Posterior vena cava (tissue), 2 donors: ENCODE data around the gene ECM1. TPM values are rescaled to one million over a fixed set of nuclear protein-coding genes. Genes with fewer than 3 reads are reported as not detected.

Source experiments
- DNase-seq: peaks from one replicate; pipeline ENCODE4 v3.0.0-alpha.2; 2020; ENCODE audit warnings: low spot score
- intact Hi-C, 2 donors: fragments of 100-400 bp; cut with DNase I; formaldehyde crosslinking; loops; one replicate each; pipeline versions ENCODE4 v1.14.1 to v1.14.2; 2022 to 2023
- long read RNA-seq, 2 donors: library from polyadenylated mRNA; unstranded; transcript quantifications; one replicate each; pipeline ENCODE4 v2.0.0, GENCODE V29; 2020 to 2021
- total RNA-seq, 2 donors: library from RNA; stranded (reverse); fragmentation: NEBNext Ultra II Directional; extraction: Animal tissue kit (Norgen Biotek cat#: 25700); gene quantifications; one replicate each; pipeline ENCODE4 v1.2.1, GENCODE V29; 2021
- donor health status: DM: yes; HTN: yes; CAD: no.
- donor health status: DM: yes; HTN: yes; CAD: no.

The ECM1 gene
- total RNA-seq = 10 to 100 TPM; 51.9 to 78.0 TPM
- long read RNA-seq, donor 1, transcript ECM1-202 (10 exons, 2,070 nt) = major isoform, 13 of 24 reads
- long read RNA-seq, donor 1, partial matches to known transcripts = 9 of 24 reads
- long read RNA-seq, donor 1, other reads (novel, unspliced or antisense) = 2 of 24 reads
- long read RNA-seq, donor 2, transcript ECM1-202 (10 exons, 2,070 nt) = major isoform, 54 of 66 reads
- long read RNA-seq, donor 2, partial matches to known transcripts = 10 of 66 reads
- long read RNA-seq, donor 2, other reads (novel, unspliced or antisense) = 2 of 66 reads

GRCh38 chr1:150507912-150508864, at the start of gene ECM1:
Gene ECM1 (plus strand): TSS chr1:150508109. CDS start chr1:150508210, 101 bp downstream.
- DNase-seq = peak; percentile 83

GRCh38 chr1:150464422-150464826, 43.5 kb upstream of the ECM1 start:
- intact Hi-C loops = loop anchor here in 1 of 2 donors (10.0 kb wide), 1 partner anchor 90 kb away; no protein-coding TSS in a partner anchor
- no peak for DNase-seq

More at GRCh38 chr1:150507912-150508864, at the start of gene ECM1:
- intact Hi-C loops = no loop called here

DNA sequence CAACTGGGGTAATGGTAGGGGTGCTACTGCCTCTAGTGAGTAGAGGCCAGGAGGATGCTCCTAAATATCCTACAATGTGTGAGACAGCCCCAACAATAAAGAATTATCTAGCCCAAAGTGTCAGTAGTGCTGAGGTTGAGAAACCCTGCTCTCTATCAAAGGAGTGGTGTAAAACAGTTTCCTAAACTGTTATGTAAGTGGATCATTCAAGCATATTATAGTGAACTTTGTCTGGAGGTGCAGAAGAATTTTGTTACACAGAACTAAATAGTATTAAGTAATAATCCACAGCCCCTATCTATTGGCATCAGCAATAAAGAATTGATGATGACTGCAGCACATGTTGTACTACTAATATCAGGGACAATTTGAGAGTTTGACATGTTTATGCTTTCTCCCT, 40.9 kb upstream of the ECM1 start:
- intact Hi-C loops = loop anchor here in 1 of 2 donors (10.0 kb wide), 1 partner anchor 88 kb away; no protein-coding TSS in a partner anchor
- DNase-seq = no peak

- intact Hi-C loops = loop anchor here in 1 of 2 donors (10.0 kb wide), 1 partner anchor 86 kb away; no protein-coding TSS in a partner anchor
- no peak for DNase-seq
Observed at GRCh38 chr1:150469291-150469690, 38.6 kb upstream of the ECM1 start.

GRCh38 chr1:150472601-150473200, 35.2 kb upstream of the ECM1 start:
- intact Hi-C loops = no loop called here

GRCh38 chr1:150473659-150474058, 34.2 kb upstream of the ECM1 start:
- DNase-seq = no peak
- intact Hi-C loops = no loop called here

More at GRCh38 chr1:150472601-150473200, 35.2 kb upstream of the ECM1 start:
- no peak for DNase-seq

GRCh38 chr1:150474869-150475268, 33.0 kb upstream of the ECM1 start:
- no peak for DNase-seq
- intact Hi-C loops = no loop called here

DNA sequence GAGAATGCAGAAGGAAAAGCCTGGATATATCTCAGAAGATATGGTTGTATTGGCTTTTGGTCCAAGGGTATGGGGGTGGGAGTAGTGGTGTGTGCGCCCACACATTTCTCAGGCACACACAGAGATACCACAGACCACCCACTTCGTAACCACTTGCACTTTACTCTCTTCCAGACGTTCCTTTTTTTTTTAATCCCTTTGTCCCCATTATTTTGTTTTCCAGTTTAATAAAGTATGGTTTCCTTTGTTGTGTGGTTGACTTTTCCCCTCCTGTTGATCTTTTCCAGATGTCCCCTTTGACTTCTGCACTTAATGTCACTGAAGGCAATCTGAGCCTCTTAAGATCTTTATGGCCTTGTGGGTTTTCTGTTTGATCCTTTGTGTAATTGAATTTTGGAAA, 31.2 kb upstream of the ECM1 start:
- intact Hi-C loops = no loop called here

DNA sequence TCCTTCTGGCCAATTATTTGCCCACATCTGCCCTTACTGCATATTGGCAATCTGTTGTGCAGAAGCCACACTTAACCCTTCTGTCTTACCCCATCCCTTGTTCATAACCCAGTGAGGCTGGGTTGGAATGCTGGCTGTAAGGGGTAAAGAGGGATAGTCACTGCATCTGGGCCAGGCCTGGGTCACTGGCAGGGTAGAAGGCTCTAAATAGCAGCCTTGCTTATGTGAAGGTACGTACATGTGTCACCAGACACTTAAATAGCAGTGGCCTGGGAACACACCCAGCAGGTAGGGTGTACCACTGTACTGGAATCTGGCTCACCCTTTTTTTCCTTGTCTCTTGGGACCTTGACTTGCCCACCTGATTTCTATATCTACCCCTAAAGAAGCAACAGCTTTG, 30.6 kb upstream of the ECM1 start:
- no peak for DNase-seq
- intact Hi-C loops = no loop called here

More for the DNA sequence above, 31.2 kb upstream of the ECM1 start:
- no peak for DNase-seq

- DNase-seq = no peak
- intact Hi-C loops = no loop called here
Observed at GRCh38 chr1:150477733-150478132, 30.2 kb upstream of the ECM1 start.

- intact Hi-C loops = no loop called here
- no peak for DNase-seq
Observed at GRCh38 chr1:150479370-150479769, 28.5 kb upstream of the ECM1 start.

GRCh38 chr1:150479927-150480352, 28.0 kb upstream of the ECM1 start:
- no peak for DNase-seq
- intact Hi-C loops = loop anchor here in 1 of 2 donors (10.0 kb wide), 1 partner anchor 55 kb away; no protein-coding TSS in a partner anchor

GRCh38 chr1:150484431-150484830, 23.5 kb upstream of the ECM1 start:
- no peak for DNase-seq
- intact Hi-C loops = loop anchor here (1.0 to 10.0 kb wide), 2 partner anchors 50 to 75 kb away; no protein-coding TSS in a partner anchor

DNA sequence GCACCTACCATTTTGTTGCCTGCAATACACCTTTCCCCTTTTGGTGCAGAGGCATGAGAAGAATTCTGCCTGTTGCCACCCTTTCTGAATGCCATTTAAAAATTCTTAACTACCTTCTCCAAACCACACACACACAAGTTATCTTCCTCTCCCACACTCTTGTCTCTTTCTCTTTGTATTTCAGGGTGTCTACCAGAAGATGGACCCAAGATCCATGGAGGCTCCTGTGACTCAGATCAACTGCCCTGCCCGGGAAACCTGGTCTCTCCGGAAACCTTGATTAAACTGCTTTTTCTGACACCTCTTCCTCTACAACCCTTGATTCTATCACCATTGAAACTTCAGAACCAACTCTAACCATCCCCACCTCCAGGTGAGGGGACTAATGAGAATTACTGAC, 23.0 kb upstream of the ECM1 start:
- intact Hi-C loops = loop anchor here (1.0 to 10.0 kb wide), 3 partner anchors 50 to 932 kb away; no protein-coding TSS in a partner anchor

DNA sequence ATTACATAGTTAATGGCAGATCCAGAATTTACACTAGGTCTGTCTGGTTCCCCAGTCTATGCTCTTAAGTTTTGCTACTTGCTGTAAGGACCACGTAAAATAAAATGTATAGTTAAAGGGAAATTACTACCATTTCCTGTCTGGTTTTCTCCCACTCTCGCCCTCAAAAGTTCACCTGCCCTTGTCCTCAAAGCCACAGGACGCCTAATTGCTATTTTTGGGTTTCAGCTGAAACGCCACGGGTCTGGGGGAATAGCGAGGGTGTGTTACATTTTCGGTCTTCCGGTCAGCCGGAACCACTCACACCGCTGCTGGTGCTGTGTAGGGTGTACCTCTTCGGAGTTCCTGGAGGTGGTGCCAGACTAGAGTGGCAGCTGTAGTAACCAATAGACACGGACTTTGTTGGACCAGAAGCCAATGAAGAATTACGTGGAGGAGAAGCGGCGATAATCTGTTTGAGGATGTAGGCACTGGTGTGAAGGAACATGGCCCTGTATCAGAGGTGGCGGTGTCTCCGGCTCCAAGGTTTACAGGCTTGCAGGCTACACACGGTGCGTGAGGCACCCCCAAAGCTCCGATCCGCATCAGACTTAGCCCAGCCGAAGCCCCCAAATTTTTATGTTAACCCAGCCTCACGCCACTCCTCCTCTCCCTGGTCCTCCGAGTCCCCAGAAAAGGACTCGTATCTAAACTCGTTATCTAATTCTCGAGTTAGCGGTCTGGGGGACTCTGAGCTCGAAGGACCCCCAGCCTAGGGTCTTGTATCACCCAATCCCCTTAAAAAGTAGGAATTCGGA, 20.7 kb upstream of the ECM1 start, which contains the start of gene TARS2:
TARS2 (plus strand) TSS at position 454 of the 797 bp plus-strand sequence; CDS start at position 486, 32 bp downstream.
- intact Hi-C loops = loop anchor here (5.0 to 10.0 kb wide), 2 partner anchors 48 to 930 kb away; no protein-coding TSS in a partner anchor
- DNase-seq = peak; percentile 96

More for the DNA sequence above, 23.0 kb upstream of the ECM1 start:
- DNase-seq = no peak

DNA sequence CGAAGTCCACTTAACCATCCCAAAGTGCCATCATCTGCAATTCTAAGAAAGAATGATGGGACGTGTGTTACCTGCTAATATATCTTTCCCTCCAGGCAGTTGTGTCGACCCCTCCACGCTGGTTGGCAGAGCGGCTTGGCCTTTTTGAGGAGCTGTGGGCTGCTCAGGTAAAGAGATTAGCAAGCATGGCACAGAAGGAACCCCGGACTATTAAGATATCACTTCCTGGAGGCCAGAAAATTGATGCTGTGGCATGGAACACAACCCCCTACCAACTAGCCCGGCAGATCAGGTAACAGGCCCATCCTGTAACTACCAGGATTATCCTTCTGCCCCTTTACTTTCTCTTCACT, 20.2 kb upstream of the ECM1 start:
- DNase-seq = peak; percentile 55
- intact Hi-C loops = loop anchor here (5.0 to 10.0 kb wide), 2 partner anchors 47 to 930 kb away; no protein-coding TSS in a partner anchor

DNA sequence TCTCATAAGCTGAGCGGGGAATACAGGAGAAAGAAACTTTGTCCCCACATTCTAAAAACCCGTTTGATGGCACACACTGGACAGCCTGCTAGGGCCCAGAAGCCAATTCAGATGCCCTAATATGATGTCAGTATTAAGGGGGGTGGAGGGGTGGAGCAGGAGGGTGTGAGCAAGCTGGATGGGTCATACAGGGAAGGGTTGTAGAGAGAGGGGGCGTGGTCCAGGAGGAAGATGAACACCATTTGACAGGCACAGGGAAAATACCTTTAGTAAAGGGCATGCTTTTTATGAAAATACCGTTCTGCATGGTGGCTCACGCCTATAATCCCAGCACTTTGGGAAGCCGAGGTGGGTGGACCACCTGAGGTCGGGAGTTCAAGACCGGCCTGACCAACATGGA, 14.7 kb upstream of the ECM1 start:
- intact Hi-C loops = no loop called here

DNA sequence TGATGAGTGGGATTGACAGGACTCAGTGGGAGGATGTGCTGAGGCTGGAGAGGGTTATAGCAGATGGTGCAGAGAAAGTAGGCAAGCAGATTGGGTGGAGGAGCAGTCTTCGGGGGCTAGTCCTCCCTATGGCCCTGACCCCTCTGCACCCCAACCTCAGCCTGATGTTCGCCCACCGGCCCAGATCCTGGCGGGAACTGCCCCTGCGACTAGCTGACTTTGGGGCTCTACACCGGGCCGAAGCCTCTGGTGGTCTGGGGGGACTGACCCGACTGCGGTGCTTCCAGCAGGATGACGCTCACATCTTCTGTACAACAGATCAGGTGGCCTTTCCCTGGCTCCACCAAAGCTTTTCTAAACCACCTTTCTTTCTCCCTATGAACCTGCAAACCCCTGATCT, 9.6 kb upstream of the ECM1 start:
- peak; percentile 45 for DNase-seq
- intact Hi-C loops = no loop called here

More for the DNA sequence above, 14.7 kb upstream of the ECM1 start:
- DNase-seq = no peak
